Ramos (cell line): ENCODE results near the gene RPL36.
"Not testable (repeated sequence)": the region's sequence is repeated elsewhere in the genome, so short reads cannot be mapped to it uniquely, and the experiment has no call there.

Source experiments
- in situ Hi-C: fragments of 300-500 bp; cut with MboI; formaldehyde crosslinking; loops from one replicate; pipeline ENCODE4 v1.14.3; 2022; ENCODE audit warnings: low sequenced_read_pairs; ENCODE audit not compliant: unreplicated experiment

The RPL36 gene

GRCh38 chr19:5700455-5701092 is 10.5 kb downstream of the RPL36 start:
- in situ Hi-C loops, result no loop called here

DNA sequence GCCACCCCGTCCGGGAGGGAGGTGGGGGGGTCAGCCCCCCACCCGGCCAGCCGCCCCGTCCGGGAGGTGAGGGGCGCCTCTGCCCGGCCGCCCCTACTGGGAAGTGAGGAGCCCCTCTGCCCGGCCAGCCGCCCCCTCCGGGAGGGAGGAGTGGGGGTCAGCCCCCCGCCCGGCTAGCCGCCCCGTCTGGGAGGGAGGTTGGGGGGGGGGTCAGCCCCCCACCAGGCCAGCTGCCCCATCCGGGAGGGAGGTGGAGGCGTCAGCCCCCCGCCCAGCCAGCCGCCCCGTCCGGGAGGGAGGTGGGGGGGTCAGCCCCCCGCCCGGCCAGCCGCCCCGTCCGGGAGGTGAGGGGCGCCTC is 11.9 kb downstream of the RPL36 start:
- in situ Hi-C loops, result not testable (repeated sequence)

GRCh38 chr19:5703819-5704818 is 14.0 kb downstream of the RPL36 start:
- in situ Hi-C loops, result no loop called here

- in situ Hi-C loops, result no loop called here
These were observed 15.5 kb downstream of the RPL36 start for GRCh38 chr19:5705552-5705951.

DNA sequence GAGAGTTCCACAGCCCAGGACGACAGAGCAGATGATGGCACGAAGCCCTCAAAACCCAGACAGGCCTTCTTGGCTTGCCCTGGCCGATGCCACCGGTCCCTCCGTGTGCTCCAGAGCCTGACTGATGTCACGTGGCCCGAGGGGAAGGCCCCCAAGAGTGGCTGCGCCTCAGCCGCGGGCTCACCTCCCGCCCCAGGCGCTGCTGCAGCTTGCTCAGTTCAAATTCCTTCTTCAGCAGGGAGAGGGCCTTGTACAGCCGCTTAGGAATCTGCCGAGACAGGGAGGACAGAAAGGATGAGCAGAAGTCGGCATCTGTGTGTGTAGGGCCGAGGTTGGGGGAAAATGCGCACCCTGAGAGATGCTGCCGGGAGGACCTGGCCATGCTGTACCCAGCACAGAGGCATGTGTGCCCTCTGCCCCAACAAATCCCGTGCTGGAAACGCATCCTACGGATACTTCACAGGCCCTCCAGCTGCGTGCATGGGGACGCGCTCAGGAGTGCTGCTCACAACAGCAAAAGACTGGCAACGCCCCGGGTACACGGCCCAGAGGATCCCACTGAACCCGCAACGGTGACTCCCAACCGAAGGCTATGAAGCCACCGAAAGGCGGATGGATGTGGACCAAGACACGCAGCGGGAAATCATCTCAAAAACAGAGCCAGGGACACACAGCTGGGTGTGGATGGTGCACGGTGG is 16.9 kb downstream of the RPL36 start:
- in situ Hi-C loops, result no loop called here

DNA sequence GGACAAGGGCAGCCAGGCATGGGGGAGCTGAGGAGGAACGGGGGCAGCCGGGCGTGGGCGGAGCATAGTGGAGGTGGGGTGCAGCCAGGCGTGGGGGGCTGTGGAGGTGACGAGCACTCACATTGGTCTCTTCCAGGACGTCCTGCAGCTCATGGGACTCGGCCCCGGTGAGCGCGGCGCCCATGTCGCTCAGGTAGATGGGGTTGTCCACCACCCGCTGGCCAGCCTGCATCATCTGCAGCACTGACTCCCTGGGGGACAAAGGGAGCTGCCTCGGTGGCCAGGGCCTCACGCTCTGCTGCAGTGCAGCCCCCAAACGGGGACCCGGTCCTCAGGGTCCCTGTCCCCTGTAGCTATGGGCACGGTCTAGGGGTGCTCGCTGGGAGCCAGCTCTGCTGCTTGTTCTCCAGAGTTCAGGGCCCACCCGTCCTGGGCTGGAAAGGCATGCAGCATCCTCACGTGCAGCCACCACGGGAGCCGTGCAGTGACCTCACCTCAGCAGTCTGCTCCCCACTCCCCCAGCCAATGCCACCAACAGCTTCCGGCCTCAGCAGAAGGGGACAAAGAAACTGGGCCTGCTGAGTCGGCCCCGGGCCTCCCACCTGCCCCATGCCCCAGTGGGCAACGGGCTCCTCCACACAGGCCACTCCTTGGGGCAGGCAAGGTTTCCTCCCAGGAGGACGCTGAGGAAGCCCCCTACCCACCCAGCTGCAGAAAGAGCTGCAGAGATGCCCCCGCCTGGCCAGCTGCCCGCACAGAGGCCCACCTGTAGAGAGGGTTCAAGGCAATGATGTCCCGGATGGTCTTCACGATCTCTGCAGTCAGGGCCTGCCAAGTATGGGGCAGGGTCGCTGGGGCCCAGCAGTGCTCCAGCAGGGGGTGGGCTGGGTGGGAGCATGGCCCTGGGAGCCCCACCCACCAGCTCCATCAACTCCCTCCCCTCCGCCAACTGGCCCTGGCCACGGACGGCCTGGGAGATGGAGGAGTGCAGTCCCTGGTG is 17.8 kb downstream of the RPL36 start:
- in situ Hi-C loops, result no loop called here

GRCh38 chr19:5711025-5711424 is 20.9 kb downstream of the RPL36 start:
- in situ Hi-C loops, result no loop called here

DNA sequence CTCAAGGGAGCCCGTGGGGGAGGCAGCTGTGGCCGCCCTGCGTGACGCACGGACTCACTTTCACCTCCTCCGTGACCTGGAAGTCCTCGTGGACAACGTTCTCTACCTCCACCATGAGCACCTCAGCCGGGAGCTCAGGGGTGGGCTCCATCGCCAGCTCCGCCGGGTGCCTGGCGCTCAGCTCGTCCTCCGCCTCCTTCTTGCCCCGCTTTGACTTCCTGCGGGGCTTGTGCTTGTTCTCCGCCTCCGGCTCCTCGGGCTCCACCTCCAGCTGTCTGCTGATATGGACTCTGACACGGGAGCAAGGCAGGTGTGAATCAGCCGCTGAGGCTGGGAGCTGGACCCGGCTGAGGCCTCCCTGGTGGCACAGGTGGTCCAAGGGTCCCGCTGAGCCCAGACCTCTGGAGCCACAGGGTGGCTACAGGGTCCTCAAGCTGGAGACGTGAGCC is 21.6 kb downstream of the RPL36 start:
- in situ Hi-C loops, result no loop called here

GRCh38 chr19:5713228-5713627 is 23.1 kb downstream of the RPL36 start:
- in situ Hi-C loops, result no loop called here

- in situ Hi-C loops, result no loop called here
These were observed 24.7 kb downstream of the RPL36 start for GRCh38 chr19:5714816-5715215.

- in situ Hi-C loops, result no loop called here
These were observed 27.3 kb downstream of the RPL36 start for GRCh38 chr19:5717215-5717935.

GRCh38 chr19:5718037-5718578 is 28.0 kb downstream of the RPL36 start:
- in situ Hi-C loops, result no loop called here

DNA sequence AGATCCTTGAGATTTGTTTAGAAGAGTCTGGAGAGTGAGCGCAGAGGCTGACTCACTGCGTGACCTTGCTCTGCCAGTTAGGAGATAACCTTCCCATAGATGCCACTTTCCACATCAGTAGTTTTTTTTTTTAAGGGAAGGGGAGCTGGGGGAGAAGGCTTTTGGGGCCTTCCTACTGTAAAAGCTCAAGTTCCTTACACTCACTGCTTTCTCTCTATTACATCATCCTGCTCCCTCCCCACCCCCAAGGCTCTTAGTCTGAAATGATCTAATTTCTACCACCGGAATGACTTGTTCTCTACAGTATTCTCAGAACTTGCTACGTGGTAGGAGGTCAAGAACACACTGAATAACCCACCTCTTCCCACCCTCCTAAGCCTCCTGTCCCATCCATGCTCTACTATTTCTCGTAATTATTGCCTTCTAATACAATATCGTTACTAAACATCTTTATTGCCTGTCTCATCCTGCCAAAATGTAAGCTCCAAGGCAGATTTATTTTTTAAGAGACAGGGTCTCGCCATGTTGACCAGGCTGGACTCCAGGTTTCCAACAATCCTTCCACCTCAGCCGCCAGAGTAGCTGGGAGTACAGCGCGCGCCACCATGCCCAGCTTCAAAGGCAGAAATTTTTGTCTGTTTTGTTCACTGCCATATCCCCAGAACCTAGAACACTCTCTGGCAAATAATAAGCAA is 28.6 kb downstream of the RPL36 start:
- in situ Hi-C loops, result no loop called here

- in situ Hi-C loops, result no loop called here
These were observed 29.3 kb downstream of the RPL36 start for GRCh38 chr19:5719274-5719960.

DNA sequence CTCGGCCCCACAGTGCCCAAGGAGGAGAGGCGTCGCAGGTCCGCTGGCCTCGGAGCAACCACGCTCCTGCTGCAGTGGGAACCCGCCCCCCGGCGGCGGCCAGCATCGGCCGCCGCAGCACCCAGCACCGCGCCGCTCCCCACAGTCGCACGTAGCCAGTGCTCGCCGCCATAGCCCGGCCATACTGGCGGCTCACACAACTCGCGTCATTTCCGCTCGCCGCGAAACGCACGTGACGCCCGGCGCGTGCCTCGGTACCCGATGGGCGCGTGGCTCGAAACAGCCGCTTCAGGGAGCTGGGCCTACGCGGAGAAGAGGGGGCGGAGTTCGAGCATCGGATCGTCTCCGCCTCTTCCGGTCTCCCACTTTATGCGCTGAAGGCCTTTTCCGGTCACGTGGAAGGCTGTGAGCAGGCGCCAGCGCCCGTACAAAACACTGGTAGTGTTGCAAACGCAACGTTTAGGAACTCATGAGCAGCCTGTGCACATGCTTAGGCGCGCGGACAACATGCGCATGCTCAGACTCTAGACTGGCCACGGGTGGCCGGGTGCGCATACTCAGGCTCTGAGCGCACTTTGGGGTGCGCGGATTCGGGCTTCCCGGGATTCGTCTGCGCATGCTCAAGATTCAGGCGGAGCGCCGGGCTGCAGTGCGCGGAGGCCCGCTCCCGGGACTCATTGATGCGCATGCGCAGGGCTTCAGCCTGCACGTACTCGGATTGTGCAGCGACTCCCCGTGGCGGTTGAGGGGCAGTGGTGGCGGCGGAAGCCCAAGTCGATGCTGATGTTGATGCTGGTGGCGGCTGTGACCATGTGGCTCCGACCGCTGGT is 30.1 kb downstream of the RPL36 start, which contains the start of the genes CATSPERD and LONP1:
TSS of gene CATSPERD (plus strand) at position 677 of the 830 bp plus-strand sequence. CDS start at position 778, 101 bp downstream.
TSS of gene LONP1 (minus strand) at position 186 of the 830 bp plus-strand sequence. CDS start at position 172, 14 bp downstream.
- in situ Hi-C loops, result no loop called here

- in situ Hi-C loops, result no loop called here
These were observed 37.5 kb downstream of the RPL36 start for GRCh38 chr19:5727453-5728050.
